GM23248 (cell line): Measurements from ENCODE around the gene NFIC.

Experiments used
- EZH2 ChIP-seq: fragments of 200-600 bp; sonication (generic); IDR thresholded peaks from 2 replicates; pipeline ENCODE4 v1.6.1; 2018; ENCODE audit warnings: antibody characterized with exemption, mild to moderate bottlenecking; ENCODE audit not compliant: insufficient read depth, poor library complexity, severe bottlenecking
- EZH2phosphoT487 ChIP-seq: fragments of 200-600 bp; sonication (generic); IDR thresholded peaks from 2 replicates; pipeline ENCODE4 v1.6.1; 2018; ENCODE audit warnings: antibody characterized with exemption, moderate library complexity, mild to moderate bottlenecking, low read depth; ENCODE audit not compliant: insufficient read depth

GRCh38 chr19:3450796-3451411 is 84.5 kb downstream of the NFIC start:
- TF ChIP-seq EZH2 (no peak), EZH2phosphoT487 (no peak)
